RWPE2 (cell line): ENCODE data around the gene JPH4.

Experiments used
- ATAC-seq: fragments of 200-7000 bp; cut with Tn5 transposase; 3 replicates; pipeline ENCODE4 v1.9.1; 2021; ENCODE audit warnings: low read depth
- DNase-seq: peaks from one replicate; pipeline ENCODE4 v3.0.0-alpha.2; 2020; ENCODE audit warnings: low spot score
- H3K27ac ChIP-seq: fragments of 450-650 bp; 2 replicates; pipeline ENCODE4 v1.5.1; 2017; ENCODE audit warnings: mild to moderate bottlenecking; ENCODE audit not compliant: poor library complexity, severe bottlenecking
- H3K27me3 ChIP-seq: fragments of 250-450 bp; sonication (Bioruptor Pico); 2 replicates; pipeline ENCODE4 v1.5.1; 2021; ENCODE audit warnings: mild to moderate bottlenecking, moderate library complexity; ENCODE audit not compliant: insufficient read depth, poor library complexity, severe bottlenecking
- H3K36me3 ChIP-seq: fragments of 250-450 bp; sonication (Bioruptor Pico); 2 replicates; pipeline ENCODE4 v1.5.1; 2020; ENCODE audit warnings: low read depth, mild to moderate bottlenecking, moderate library complexity
- H3K4me1 ChIP-seq: fragments of 250-450 bp; sonication (Bioruptor Pico); 2 replicates; pipeline ENCODE4 v1.5.1; 2021; ENCODE audit warnings: mild to moderate bottlenecking, moderate library complexity; ENCODE audit not compliant: insufficient read depth, poor library complexity, severe bottlenecking
- H3K4me3 ChIP-seq: fragments of 250-450 bp; sonication (Bioruptor Pico); 2 replicates; pipeline ENCODE4 v1.5.1; 2021; ENCODE audit warnings: mild to moderate bottlenecking, moderate library complexity; ENCODE audit not compliant: severe bottlenecking
- H3K9me3 ChIP-seq: fragments of 250-450 bp; sonication (Bioruptor Pico); 2 replicates; pipeline ENCODE4 v1.5.1; 2021; ENCODE audit warnings: mild to moderate bottlenecking, moderate library complexity; ENCODE audit not compliant: severe bottlenecking
- CTCF ChIP-seq: fragments of 450-650 bp; IDR thresholded peaks from one replicate; pipeline ENCODE4 v1.5.1; 2017; ENCODE audit warnings: mild to moderate bottlenecking, moderate library complexity; ENCODE audit not compliant: poor library complexity, severe bottlenecking

Gene JPH4

DNA sequence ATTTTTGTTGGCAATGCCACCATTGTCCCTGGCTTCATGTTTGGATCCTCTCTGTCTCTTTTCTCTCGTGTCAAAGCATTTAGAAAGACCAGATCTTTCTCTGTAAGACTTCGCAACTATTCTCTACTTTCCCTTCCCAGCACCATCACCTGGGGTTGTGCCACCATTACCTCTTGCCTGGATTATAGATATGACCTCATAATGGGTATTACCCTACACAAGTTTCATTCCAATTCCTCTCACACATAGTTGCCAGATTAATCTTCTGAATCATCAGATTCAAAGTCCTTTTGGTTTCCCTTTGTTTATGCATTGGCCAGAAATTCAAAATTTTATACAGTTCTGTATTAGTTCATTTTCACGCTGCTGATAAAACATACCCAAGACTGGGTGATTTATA is 30.4 kb upstream of the JPH4 start:
- Histone ChIP-seq H3K9me3 (no peaks in the 10 kb centered on the region), H3K4me3 (no peak overlapping the region), H3K4me1 (no peaks in the 10 kb centered on the region), H3K36me3 (no peaks in the 10 kb centered on the region), H3K27me3 (peaks cover 35% of the 10 kb centered on the region), H3K27ac (no peak overlapping the region)
- no peak for ATAC-seq
- DNase-seq, result no peak
- TF ChIP-seq CTCF, result no peak

GRCh38 chr14:23608454-23608853 is 29.9 kb upstream of the JPH4 start:
- no peak for ATAC-seq
- DNase-seq, result no peak
- Histone ChIP-seq H3K27ac (no peak overlapping the region), H3K4me3 (no peak overlapping the region), H3K36me3 (no peaks in the 10 kb centered on the region), H3K27me3 (peaks cover 29% of the 10 kb centered on the region), H3K4me1 (no peaks in the 10 kb centered on the region), H3K9me3 (no peaks in the 10 kb centered on the region)
- no peak for TF ChIP-seq CTCF

- DNase-seq (no peak), ATAC-seq (no peak)
- Histone ChIP-seq H3K9me3 (no peaks in the 10 kb centered on the region), H3K4me1 (no peaks in the 10 kb centered on the region), H3K27me3 (peaks cover 14% of the 10 kb centered on the region), H3K27ac (no peak overlapping the region), H3K36me3 (no peaks in the 10 kb centered on the region), H3K4me3 (no peak overlapping the region)
- TF ChIP-seq CTCF, result no peak
Measured at GRCh38 chr14:23605931-23606585, 27.5 kb upstream of the JPH4 start.

- Histone ChIP-seq H3K36me3 (no peaks in the 10 kb centered on the region), H3K9me3 (no peaks in the 10 kb centered on the region), H3K4me1 (no peaks in the 10 kb centered on the region), H3K27ac (no peak overlapping the region), H3K4me3 (no peak overlapping the region), H3K27me3 (peaks cover 4% of the 10 kb centered on the region)
- ATAC-seq, result no peak
- no peak for TF ChIP-seq CTCF
- DNase-seq, result no peak
Measured at GRCh38 chr14:23604675-23605170, 26.1 kb upstream of the JPH4 start.

DNA sequence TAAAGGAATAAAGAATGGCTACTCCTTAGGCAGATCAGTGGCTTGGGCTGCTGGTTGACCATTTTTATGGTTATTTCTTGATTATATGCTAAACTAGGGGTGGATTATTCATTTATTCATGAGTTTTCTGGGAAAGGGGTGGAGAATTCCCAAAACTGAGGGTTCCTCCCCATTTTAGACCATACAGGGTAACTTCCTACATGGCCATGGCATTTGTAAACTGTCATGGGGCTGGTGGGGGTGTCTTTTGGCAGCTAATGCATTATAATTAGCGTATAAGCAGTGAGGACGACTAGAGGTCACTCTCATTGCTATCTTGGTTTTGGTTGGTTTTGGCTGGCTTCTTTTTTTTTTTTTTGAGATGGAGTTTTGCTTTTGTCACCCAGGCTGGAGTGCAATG is 25.6 kb upstream of the JPH4 start:
- no peak overlapping the region for H3K27ac ChIP-seq
- no peak overlapping the region for H3K4me3 ChIP-seq
- DNase-seq (no peak), ATAC-seq (no peak)
- H3K36me3 ChIP-seq, result no peaks in the 10 kb centered on the region
- no peaks in the 10 kb centered on the region for H3K4me1 ChIP-seq
- no peak for TF ChIP-seq CTCF
- H3K9me3 ChIP-seq, result no peaks in the 10 kb centered on the region
- H3K27me3 ChIP-seq, result peaks cover 4% of the 10 kb centered on the region
